GM19023 (cell line): Measurements from ENCODE around the gene NMS.
"Not testable (repeated sequence)": the region's sequence is repeated elsewhere in the genome, so short reads cannot be mapped to it uniquely, and the experiment has no call there.

Experiments
- ATAC-seq: cut with Tn5 transposase; IDR thresholded peaks from one replicate; pipeline ENCODE4 v1.9.1; 2021; ENCODE audit warnings: mild to moderate bottlenecking, moderate library complexity; ENCODE audit not compliant: unreplicated experiment

The NMS gene, protein sequence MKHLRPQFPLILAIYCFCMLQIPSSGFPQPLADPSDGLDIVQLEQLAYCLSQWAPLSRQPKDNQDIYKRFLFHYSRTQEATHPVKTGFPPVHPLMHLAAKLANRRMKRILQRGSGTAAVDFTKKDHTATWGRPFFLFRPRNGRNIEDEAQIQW

DNA sequence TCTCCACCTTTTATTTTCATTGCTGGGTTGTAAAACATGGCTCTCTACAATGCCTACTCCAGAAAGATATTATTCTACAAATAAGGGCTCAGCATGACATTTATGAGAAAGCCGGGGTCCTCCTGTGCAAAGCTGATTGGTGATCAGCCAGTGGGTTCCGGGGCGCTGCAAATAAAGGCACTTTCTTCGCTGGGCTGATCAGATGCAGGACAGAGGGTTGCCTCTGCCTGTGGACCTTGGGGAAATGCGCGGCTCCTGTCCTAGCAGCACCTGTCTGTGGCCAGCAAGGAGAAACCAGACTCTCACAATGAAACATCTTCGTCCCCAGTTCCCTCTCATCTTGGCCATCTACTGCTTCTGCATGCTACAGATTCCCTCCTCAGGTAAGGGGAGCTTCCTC is at the start of gene NMS:
TSS of gene NMS (plus strand) at position 301 of the 400 bp plus-strand sequence. CDS start at position 308, 7 bp downstream.
- ATAC-seq = no peak

DNA sequence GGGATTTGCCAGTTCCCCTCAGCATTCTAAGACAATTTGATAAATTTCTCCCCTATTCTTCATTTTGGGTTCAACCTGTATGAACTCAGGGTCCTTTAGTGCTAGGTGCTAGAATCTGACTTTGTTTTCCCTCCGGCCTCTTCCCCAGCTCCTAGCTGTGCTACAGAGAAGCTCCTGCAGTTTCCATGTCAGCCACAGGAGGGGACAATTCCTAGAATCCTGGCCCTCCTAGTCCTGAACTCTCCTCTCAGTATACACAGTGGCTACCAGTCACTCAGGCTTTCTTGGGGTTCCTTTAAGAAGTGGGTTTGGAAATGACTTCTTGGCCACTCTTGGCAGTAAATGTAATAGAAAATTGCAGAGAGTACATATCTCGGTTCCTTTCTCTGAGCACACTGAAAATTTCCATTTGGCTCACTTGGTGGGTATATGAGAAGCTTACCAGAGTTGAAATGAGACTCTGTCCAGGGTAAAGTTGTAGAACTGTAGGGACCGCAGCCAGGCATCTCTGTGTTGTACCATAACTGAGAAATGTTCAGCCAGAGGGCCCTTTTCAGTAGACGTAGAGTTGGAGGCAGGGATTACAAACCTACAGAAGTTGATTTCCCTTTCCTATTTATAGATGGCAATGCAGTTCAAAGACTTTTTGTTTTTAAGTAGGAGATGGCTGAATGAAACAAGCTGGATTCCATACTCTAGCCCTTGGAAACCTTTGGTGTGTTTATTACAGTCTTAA is 47.8 kb upstream of the NMS start:
- ATAC-seq = no peak

GRCh38 chr2:100423631-100424030 is 46.7 kb upstream of the NMS start:
- ATAC-seq = no peak

DNA sequence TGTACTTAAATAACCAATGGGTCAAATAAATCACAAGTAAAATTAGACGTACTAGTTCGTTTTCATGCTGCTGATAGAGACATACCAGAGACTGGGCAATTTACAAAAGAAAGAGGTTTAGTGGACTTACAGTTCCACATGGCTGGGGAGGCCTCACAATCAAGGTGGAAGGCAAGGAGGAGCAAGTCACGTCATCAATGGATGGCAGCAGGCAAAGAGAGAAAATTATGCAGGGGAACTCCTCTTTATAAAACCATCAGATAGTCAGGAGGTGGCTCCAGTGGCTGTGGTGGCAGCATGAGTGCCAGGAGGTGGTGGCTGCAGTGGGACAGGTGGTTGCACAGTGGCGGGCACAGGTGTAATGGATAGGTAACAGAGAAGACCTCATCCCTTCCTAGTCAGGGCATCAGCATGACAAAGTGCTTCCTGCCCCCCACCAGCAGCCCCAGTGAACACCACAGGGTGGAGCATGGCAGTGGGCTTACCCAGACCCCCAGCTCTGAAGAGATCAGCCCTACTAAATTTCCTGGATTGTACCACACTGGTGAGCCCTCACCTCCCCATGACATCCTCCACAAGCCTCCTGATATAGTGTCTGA is 45.9 kb upstream of the NMS start:
- no peak for ATAC-seq

DNA sequence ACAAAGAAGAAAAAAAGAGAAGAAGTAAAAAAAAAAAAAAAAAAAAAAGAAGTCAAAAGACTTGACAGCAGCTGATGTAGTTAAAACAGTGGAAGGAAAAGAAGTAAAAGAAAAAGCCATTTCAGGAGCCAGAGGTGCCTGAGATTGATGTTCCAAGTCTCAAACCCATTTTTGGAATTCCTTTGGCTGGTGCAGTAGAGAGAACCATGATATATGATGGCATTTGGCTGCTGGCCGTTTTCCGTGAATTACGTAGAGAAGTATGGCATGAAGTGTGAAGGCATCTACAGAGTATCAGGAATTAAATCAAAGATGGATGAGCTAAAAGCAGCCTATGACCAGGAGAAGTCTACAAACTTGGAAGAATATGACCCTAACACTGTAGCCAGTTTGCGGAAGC is 45.2 kb upstream of the NMS start:
- no peak for ATAC-seq

- no peak for ATAC-seq
Observed at GRCh38 chr2:100425573-100426383, 44.5 kb upstream of the NMS start.

DNA sequence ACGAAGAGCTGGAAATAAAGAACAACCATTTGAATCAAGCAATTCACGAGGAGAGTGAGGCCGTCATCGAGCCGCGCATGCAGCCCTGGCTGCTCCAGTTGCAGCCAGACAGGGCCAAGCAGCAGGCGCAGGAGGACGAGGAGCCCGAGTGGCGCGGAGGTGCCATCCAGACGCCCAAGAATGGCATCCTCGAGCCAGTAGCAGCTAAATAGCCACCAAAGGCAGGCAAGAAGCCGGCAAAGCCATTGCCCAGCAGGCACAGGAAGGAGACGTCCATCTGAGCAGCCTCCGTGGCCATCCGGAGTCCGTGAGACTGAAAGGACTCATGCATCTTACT is 43.9 kb upstream of the NMS start:
- ATAC-seq = no peak

- ATAC-seq = no peak
Observed at GRCh38 chr2:100427111-100427510, 43.2 kb upstream of the NMS start.

DNA sequence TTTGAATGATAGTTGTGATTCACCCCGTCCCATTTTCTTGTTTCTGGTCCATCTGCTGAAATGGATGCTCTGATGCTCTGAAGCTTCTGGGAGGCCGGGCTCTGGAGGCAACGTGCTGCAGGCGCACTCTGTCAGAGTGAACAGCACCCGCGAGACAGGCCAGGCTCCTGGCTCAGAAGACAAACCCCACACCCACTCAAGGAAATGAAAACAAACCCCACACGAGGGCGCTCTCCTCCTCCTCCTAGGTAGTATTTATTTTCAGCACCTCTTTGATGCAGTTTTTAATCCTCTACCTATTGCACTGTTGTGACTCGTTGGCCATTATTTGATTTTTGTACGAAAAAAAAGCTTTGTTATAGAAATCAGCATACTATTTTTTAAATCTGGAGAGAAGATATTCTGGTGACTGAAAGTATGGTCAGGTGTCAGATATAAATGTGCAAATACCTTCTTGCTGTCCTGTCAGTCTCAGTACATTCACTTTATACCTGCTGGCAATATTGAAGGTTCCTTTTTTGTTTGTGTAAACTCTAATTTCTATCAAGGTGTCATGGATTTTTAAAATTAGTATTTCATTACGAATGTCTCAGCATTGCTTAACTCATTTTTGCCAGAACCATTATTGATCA is 42.5 kb upstream of the NMS start:
- ATAC-seq = no peak

DNA sequence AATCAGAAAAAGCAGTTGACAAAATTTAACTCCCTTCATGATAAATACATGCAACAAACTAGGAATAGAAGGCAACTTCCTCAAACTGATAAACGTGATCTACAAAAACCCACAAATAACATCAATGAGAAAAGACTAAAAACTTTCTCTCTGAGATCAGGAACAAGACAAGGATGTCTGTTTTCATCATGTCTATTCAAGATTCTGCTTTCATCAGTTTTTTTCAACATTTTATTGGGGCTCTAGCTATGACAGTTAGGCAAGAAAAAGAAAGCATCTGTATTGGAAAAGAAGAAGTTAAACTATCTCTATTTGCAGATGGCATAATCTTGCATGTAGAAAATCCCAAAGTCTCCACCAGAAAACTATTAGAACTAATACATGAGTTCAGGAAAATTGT is 40.6 kb upstream of the NMS start:
- no peak for ATAC-seq

DNA sequence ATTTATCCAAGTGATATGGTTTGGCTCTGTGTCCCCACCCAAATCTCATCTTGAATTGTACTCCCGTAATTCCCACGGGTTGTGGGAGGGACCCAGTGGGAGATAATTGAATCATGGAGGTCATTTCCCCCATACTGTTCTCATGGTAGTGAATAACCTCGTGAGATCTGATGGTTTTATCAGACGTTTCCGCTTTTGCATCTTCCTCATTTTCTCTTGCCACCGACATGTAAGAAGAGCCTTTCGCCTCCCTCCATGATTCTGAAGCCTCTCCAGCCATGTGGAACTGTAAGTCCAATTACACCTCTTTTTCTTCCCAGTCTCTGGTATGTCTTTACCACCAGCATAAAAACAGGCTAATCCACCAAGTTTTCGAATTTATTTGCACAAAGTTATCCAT is 32.5 kb upstream of the NMS start:
- no peak for ATAC-seq

DNA sequence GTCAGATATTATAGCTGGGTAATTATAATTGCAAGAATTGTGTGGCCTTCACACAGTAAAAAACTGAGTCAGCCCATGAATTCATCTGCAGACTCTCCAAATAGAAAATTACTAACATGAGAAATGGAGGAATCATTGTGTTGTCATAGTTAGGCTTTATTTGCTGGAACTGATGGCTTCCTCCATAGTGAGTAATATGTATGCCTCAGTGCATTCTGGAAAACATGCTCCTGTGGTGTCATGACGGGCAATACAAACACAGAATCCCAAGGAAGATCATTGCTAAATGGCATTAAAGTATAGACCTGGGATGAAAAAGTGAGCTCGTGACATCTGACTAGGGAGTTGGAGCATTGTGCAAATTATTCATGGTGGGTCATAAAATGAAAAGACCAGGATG is 23.6 kb upstream of the NMS start:
- ATAC-seq = no peak

GRCh38 chr2:100451092-100451491 is 19.2 kb upstream of the NMS start:
- no peak for ATAC-seq

GRCh38 chr2:100451734-100452133 is 18.5 kb upstream of the NMS start:
- ATAC-seq = no peak

DNA sequence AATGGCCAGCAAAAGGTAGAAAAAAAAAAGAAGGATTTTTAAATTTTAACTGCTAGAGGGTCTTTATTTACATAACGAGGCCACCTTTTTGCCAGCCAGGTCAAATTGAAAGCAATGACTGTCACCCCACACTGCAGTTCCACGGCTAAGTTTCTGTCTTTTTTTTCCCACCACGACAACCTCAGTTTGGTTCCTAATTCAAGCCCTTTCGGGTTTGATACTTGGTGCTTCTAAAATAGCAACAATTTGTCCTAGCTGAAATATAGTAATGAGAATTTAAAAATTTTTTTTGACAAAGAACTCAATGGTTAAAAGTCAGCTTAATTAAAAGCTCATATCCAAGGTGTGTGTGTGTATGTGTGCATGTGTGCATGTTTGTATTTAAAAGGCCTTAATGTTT is 16.4 kb upstream of the NMS start:
- no peak for ATAC-seq

DNA sequence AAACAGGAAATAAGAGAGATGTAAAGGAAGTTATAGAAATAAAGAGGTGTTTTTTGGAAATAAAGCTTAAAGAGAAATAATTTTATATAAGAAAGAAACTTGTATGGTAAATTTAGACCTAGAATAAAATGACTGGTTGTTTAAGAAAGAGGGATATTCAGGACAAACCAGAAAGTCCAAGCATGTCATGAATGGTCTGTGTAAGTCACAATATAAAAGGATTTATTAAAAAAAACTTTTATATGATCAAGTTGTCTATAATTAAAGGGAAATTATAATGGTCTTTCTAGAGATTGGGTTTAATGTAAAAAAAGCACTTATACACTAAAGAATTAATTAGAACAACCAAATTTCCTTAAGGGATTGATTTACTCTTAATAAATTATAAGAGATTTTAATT is 13.9 kb upstream of the NMS start:
- ATAC-seq = not testable (repeated sequence)

DNA sequence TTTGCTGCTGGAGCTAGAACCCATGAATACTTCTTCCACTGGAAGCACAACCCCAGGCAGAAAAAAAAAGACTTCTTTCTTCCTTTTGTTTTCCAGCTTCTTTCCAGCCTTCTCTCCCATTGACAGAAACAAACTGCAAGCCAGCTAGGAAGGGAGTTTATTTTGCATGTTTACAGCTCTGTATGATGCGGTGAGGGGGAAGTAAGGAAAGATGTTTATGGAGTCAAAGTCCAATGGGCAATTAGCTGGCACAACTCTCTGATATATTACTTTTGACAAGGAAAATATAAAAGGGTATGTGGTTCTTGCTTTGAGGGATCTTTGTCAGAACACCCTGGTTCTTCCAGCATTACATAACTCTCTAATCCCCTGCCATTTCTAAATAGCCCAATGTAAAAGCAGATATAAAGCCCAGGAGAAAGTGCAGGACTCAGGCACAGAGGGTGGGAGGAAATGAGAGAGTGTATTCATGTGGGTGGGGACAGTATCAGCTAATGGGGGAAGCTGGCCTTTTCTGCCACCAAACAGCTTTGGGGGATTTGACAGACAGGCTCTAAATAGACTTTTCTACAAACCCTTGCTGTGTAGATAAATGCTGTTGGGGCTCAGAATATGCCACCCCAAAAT is 9.3 kb upstream of the NMS start:
- ATAC-seq = no peak

DNA sequence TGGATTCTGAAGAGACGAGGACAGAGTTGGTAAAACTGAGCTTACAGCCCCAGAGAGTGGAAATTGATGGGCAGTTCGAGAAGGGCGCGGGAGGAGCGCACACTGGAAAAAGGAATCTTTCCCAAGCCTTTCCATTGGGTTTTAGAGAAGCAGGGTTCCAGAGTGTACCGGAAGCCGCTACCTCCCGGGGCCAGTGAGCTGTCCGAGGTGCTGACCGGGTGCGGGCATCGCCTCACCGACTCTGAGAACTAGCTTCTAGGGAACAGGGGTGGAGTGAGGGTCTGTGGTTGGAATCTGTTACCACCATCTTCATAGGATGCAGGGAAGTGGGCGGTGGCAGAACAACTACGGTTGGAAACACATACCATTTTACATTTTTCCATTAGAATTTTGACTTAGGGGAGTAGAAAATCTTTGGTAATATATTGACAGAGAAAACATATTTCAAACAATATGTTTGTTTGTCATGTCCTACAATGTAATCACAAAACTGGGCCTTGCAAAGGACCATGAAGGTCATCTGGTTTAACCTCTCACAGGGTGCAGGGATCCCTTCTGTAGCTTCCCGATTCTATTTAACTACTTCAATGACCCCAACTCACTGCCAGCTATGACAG is 724 bp downstream of the NMS start:
- no peak for ATAC-seq

DNA sequence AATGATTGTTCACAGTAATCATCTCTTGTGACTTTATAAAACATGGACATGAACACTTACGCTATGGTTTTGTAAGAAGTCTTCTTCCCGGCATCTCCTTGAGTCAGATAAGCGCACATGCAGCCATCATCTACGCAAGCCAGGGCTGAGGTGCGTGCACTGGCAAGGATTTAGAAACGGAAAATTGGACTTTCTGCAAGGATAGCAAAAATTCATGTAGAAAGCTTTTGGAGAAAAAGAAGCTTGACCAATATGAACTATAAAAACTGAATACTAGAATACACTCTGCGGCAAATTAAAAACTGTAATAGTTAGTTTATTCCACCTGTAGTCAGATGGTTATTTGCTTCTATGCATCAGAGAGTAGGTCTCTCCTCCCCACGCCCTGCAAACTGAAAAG is 6.3 kb downstream of the NMS start:
- ATAC-seq = no peak

DNA sequence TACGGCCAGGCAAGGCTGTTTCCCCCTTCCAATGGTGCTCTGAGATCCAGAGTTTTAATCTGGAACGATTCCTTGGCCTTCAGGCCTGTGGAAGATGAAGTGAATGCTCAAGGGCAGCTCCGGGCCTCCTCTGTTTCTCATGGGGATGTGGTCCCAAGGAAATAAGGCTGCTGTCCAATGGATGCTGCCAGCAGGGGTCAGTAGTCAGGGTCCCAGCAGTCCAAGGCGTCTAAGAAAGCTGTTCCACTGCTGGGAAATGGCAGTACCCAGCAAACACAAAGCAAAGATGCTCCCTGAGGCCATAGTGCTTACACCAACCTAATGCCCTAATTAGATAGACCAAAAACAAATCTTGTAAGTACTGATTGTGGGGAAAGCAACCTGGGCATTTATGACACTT is 12.5 kb downstream of the NMS start:
- no peak for ATAC-seq
